WTC11 (cell line): ENCODE results near the gene MID1. TPM values are rescaled to one million over a fixed set of nuclear protein-coding genes. Genes with fewer than 3 reads are reported as not detected.
A peak's percentile ranks its signal among the peaks of the same experiment; 100 is the strongest.

Experiments
- ATAC-seq: fragments of 200-7000 bp; cut with Tn5 transposase; 2 replicates; pipeline ENCODE4 v1.10.0; 2021; ENCODE audit warnings: mild to moderate bottlenecking, moderate library complexity
- CTCF ChIA-PET: fragments of 300-600 bp; sonication (Branson Sonifier 250); formaldehyde crosslinking; loops from one replicate; lab custom pipeline; 2021; ENCODE audit warnings: antibody characterized with exemption; lab: Charles Lee
- POLR2A ChIA-PET: fragments of 350-600 bp; sonication (Branson Sonifier 250); formaldehyde crosslinking; loops from one replicate; lab custom pipeline; 2021; ENCODE audit warnings: antibody characterized with exemption; lab: Charles Lee
- DNase-seq: peaks from one replicate; pipeline ENCODE4 v3.0.0; 2021; ENCODE audit warnings: low spot score
- H3K27ac Mint-ChIP-seq: 2 replicates; pipeline ENCODE4 v1.8.0; 2021; ENCODE audit warnings: mixed read lengths
- H3K27me3 Mint-ChIP-seq: 2 replicates; pipeline ENCODE4 v1.8.0; 2021; ENCODE audit warnings: low read depth, mild to moderate bottlenecking, moderate library complexity, mixed read lengths
- H3K36me3 Mint-ChIP-seq: 2 replicates; pipeline ENCODE4 v1.8.0; 2021; ENCODE audit warnings: mixed read lengths
- H3K4me1 Mint-ChIP-seq: 2 replicates; pipeline ENCODE4 v1.8.0; 2022; ENCODE audit warnings: mixed read lengths
- H3K4me3 Mint-ChIP-seq: 2 replicates; pipeline ENCODE4 v1.8.0; 2021; ENCODE audit warnings: mild to moderate bottlenecking, moderate library complexity, mixed read lengths
- H3K9me3 Mint-ChIP-seq: 2 replicates; pipeline ENCODE4 v1.8.0; 2021; ENCODE audit warnings: mixed read lengths
- ATF1 ChIP-seq: sonication (generic); formaldehyde crosslinking; IDR thresholded peaks from 2 replicates; pipeline ENCODE4 v1.8.1; 2023; ENCODE audit warnings: mild to moderate bottlenecking, moderate library complexity, missing genetic modification reagents
- CREB1 ChIP-seq: sonication (generic); formaldehyde crosslinking; IDR thresholded peaks from 2 replicates; pipeline ENCODE4 v1.8.0; 2023; ENCODE audit warnings: mild to moderate bottlenecking, missing genetic modification reagents
- ESRRA ChIP-seq: sonication (generic); formaldehyde crosslinking; IDR thresholded peaks from 2 replicates; pipeline ENCODE4 v1.8.1; 2022; ENCODE audit warnings: mild to moderate bottlenecking, missing genetic modification reagents, borderline replicate concordance
- HMGA2 ChIP-seq: fragments of 250-450 bp; sonication (Bioruptor Pico); IDR thresholded peaks from 2 replicates; pipeline ENCODE4 v1.4.0; 2021; ENCODE audit warnings: mild to moderate bottlenecking, moderate library complexity
- JUN ChIP-seq: sonication (generic); formaldehyde crosslinking; IDR thresholded peaks from 2 replicates; pipeline ENCODE4 v1.8.0; 2023; ENCODE audit warnings: mild to moderate bottlenecking, missing genetic modification reagents
- NFE2L1 ChIP-seq: sonication (generic); formaldehyde crosslinking; IDR thresholded peaks from 2 replicates; pipeline ENCODE4 v1.8.1; 2023; ENCODE audit warnings: missing genetic modification reagents
- NR2C2 ChIP-seq: sonication (generic); formaldehyde crosslinking; IDR thresholded peaks from 2 replicates; pipeline ENCODE4 v1.8.0; 2022; ENCODE audit warnings: mild to moderate bottlenecking, missing genetic modification reagents
- PRRX2 ChIP-seq: fragments of 250-450 bp; sonication (Bioruptor Pico); IDR thresholded peaks from 2 replicates; pipeline ENCODE4 v1.8.0; 2021; ENCODE audit warnings: mild to moderate bottlenecking
- SP1 ChIP-seq: sonication (generic); formaldehyde crosslinking; conservative IDR thresholded peaks from 2 replicates; pipeline ENCODE4 v1.8.1; 2022; ENCODE audit warnings: missing genetic modification reagents
- total RNA-seq: library from RNA; stranded (reverse); gene quantifications from 3 replicates; pipeline ENCODE4 v1.2.3, GENCODE V29; 2021
- TF ChIP-seq, protein P1 (sequence below): sonication (generic); formaldehyde crosslinking; IDR thresholded peaks from 2 replicates; pipeline ENCODE4 v1.8.1; 2023; ENCODE audit warnings: mild to moderate bottlenecking, missing genetic modification reagents, borderline replicate concordance
- TF ChIP-seq, protein P2 (sequence below): sonication (generic); formaldehyde crosslinking; IDR thresholded peaks from 2 replicates; pipeline ENCODE4 v1.8.1; 2023; ENCODE audit warnings: mild to moderate bottlenecking, missing genetic modification reagents, moderate library complexity
- TF ChIP-seq, protein P3 (sequence below): sonication (generic); formaldehyde crosslinking; IDR thresholded peaks from 2 replicates; pipeline ENCODE4 v1.8.0; 2023; ENCODE audit warnings: missing genetic modification reagents, mild to moderate bottlenecking, borderline replicate concordance
- TF ChIP-seq, protein P4 (sequence below): sonication (generic); formaldehyde crosslinking; IDR thresholded peaks from 2 replicates; pipeline ENCODE4 v1.8.0; 2023; ENCODE audit warnings: mild to moderate bottlenecking, missing genetic modification reagents

MID1 gene
- total RNA-seq, 1 experiment from 2014 or later = 52.2 TPM

DNA sequence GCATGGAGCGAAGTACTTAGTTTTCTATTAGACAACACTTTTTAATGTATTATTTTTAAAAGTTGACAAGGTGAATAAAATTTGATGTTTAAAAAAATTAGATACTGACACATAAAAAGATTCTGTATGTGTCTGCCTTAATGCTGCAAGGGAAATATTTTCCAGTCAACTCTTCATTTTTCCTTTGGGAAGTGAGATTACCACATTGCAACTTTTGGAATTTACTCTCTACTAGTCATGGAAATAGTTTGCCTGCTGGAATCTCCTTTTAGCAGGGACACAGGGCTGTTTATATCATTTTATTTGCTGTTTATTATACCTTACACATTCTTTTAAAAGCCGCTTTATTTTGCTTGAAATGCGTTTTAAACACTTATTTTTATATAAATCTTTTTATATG lies 135.1 kb downstream of the MID1 start (continued):
- TF ChIP-seq, protein P1, sequence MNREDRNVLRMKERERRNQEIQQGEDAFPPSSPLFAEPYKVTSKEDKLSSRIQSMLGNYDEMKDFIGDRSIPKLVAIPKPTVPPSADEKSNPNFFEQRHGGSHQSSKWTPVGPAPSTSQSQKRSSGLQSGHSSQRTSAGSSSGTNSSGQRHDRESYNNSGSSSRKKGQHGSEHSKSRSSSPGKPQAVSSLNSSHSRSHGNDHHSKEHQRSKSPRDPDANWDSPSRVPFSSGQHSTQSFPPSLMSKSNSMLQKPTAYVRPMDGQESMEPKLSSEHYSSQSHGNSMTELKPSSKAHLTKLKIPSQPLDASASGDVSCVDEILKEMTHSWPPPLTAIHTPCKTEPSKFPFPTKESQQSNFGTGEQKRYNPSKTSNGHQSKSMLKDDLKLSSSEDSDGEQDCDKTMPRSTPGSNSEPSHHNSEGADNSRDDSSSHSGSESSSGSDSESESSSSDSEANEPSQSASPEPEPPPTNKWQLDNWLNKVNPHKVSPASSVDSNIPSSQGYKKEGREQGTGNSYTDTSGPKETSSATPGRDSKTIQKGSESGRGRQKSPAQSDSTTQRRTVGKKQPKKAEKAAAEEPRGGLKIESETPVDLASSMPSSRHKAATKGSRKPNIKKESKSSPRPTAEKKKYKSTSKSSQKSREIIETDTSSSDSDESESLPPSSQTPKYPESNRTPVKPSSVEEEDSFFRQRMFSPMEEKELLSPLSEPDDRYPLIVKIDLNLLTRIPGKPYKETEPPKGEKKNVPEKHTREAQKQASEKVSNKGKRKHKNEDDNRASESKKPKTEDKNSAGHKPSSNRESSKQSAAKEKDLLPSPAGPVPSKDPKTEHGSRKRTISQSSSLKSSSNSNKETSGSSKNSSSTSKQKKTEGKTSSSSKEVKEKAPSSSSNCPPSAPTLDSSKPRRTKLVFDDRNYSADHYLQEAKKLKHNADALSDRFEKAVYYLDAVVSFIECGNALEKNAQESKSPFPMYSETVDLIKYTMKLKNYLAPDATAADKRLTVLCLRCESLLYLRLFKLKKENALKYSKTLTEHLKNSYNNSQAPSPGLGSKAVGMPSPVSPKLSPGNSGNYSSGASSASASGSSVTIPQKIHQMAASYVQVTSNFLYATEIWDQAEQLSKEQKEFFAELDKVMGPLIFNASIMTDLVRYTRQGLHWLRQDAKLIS (CRISPR knock-in tag) = no peak
- no peak for TF ChIP-seq HMGA2 (CRISPR knock-in tag)
- TF ChIP-seq JUN (CRISPR knock-in tag) = no peak
- no peak for TF ChIP-seq CREB1
- TF ChIP-seq PRRX2 = no peak
- TF ChIP-seq, all 79 proteins: peak for 0

DNA sequence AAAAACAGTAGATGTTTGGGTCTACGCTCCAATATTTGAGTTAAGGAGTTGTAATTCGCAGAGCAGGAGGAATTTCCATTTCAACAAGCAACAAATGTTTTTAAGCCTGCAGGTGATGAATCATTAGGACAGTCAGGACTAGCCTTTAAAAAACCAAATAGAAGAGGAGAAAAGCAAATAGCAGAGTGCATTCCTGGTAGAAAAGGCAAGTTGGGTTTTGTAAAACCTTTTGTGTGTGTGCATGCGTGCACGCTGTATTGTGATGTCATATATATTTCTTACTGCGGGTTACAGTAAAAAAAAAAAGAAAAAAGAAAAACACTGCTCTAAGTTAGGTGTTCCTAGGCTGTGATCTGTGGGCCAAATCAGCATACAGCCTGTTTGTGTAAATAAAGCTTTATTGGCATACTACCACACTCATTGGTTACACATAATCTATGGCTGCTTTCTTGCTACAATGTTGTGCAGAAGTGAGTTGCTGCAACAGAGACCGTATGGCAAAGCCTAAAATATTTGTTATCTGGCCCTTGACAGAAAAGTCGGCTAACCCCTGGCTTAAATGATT lies 135.6 kb downstream of the MID1 start:
- no peaks in the 10 kb centered on the region for H3K27me3 Mint-ChIP-seq
- ATAC-seq = no peak
- peak overlapping the region; percentile 70 for H3K27ac Mint-ChIP-seq
- DNase-seq = no peak
- peaks cover 25% of the 10 kb centered on the region for H3K36me3 Mint-ChIP-seq
- CTCF ChIA-PET = no interaction called here
- H3K9me3 Mint-ChIP-seq = no peaks in the 10 kb centered on the region
- POLR2A ChIA-PET = no interaction called here
- H3K4me1 Mint-ChIP-seq = peaks cover 26% of the 10 kb centered on the region
- TF ChIP-seq NFE2L1 (CRISPR knock-in tag) (no peak), ATF1 (CRISPR knock-in tag) (no peak), SP1 (CRISPR knock-in tag) (no peak), ESRRA (CRISPR knock-in tag) (no peak), NR2C2 (CRISPR knock-in tag) (no peak)
- TF ChIP-seq, protein P2, sequence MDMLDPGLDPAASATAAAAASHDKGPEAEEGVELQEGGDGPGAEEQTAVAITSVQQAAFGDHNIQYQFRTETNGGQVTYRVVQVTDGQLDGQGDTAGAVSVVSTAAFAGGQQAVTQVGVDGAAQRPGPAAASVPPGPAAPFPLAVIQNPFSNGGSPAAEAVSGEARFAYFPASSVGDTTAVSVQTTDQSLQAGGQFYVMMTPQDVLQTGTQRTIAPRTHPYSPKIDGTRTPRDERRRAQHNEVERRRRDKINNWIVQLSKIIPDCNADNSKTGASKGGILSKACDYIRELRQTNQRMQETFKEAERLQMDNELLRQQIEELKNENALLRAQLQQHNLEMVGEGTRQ (CRISPR knock-in tag) = no peak
- TF ChIP-seq, protein P3, sequence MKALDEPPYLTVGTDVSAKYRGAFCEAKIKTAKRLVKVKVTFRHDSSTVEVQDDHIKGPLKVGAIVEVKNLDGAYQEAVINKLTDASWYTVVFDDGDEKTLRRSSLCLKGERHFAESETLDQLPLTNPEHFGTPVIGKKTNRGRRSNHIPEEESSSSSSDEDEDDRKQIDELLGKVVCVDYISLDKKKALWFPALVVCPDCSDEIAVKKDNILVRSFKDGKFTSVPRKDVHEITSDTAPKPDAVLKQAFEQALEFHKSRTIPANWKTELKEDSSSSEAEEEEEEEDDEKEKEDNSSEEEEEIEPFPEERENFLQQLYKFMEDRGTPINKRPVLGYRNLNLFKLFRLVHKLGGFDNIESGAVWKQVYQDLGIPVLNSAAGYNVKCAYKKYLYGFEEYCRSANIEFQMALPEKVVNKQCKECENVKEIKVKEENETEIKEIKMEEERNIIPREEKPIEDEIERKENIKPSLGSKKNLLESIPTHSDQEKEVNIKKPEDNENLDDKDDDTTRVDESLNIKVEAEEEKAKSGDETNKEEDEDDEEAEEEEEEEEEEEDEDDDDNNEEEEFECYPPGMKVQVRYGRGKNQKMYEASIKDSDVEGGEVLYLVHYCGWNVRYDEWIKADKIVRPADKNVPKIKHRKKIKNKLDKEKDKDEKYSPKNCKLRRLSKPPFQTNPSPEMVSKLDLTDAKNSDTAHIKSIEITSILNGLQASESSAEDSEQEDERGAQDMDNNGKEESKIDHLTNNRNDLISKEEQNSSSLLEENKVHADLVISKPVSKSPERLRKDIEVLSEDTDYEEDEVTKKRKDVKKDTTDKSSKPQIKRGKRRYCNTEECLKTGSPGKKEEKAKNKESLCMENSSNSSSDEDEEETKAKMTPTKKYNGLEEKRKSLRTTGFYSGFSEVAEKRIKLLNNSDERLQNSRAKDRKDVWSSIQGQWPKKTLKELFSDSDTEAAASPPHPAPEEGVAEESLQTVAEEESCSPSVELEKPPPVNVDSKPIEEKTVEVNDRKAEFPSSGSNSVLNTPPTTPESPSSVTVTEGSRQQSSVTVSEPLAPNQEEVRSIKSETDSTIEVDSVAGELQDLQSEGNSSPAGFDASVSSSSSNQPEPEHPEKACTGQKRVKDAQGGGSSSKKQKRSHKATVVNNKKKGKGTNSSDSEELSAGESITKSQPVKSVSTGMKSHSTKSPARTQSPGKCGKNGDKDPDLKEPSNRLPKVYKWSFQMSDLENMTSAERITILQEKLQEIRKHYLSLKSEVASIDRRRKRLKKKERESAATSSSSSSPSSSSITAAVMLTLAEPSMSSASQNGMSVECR (CRISPR knock-in tag) = no peak
- TF ChIP-seq, protein P4, sequence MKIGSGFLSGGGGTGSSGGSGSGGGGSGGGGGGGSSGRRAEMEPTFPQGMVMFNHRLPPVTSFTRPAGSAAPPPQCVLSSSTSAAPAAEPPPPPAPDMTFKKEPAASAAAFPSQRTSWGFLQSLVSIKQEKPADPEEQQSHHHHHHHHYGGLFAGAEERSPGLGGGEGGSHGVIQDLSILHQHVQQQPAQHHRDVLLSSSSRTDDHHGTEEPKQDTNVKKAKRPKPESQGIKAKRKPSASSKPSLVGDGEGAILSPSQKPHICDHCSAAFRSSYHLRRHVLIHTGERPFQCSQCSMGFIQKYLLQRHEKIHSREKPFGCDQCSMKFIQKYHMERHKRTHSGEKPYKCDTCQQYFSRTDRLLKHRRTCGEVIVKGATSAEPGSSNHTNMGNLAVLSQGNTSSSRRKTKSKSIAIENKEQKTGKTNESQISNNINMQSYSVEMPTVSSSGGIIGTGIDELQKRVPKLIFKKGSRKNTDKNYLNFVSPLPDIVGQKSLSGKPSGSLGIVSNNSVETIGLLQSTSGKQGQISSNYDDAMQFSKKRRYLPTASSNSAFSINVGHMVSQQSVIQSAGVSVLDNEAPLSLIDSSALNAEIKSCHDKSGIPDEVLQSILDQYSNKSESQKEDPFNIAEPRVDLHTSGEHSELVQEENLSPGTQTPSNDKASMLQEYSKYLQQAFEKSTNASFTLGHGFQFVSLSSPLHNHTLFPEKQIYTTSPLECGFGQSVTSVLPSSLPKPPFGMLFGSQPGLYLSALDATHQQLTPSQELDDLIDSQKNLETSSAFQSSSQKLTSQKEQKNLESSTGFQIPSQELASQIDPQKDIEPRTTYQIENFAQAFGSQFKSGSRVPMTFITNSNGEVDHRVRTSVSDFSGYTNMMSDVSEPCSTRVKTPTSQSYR (CRISPR knock-in tag) = no peak
- TF ChIP-seq, all 79 proteins: peak for 0
- no peak overlapping the region for H3K4me3 Mint-ChIP-seq
